Activated T-helper 17 cell treated with anti-CD3 and anti-CD28 coated beads, Interleukin-2, amount 50 U/mL, for 72 hours (primary cell): ENCODE measurements around the gene CSTPP1. TPM values are rescaled to one million over a fixed set of nuclear protein-coding genes. Genes with fewer than 3 reads are reported as not detected.
A peak's percentile ranks its signal among the peaks of the same experiment; 100 is the strongest.

Experiments used
- ATAC-seq: fragments of 150-1000 bp; cut with Tn5 transposase; replicated peaks from 2 replicates; pipeline ENCODE4 v1.10.0; 2021; ENCODE audit warnings: mild to moderate bottlenecking, moderate library complexity
- H3K27ac Mint-ChIP-seq: one replicate; pipeline ENCODE4 v1.8.0; 2022; ENCODE audit warnings: mixed read lengths
- H3K27me3 Mint-ChIP-seq: one replicate; pipeline ENCODE4 v1.8.0; 2022; ENCODE audit warnings: mixed read lengths
- H3K36me3 Mint-ChIP-seq: one replicate; pipeline ENCODE4 v1.8.0; 2022; ENCODE audit warnings: low read depth, mild to moderate bottlenecking, mixed read lengths
- H3K4me1 Mint-ChIP-seq: one replicate; pipeline ENCODE4 v1.8.0; 2022; ENCODE audit warnings: mixed read lengths
- H3K4me3 Mint-ChIP-seq: one replicate; pipeline ENCODE4 v1.8.0; 2022; ENCODE audit warnings: mild to moderate bottlenecking, mixed read lengths
- H3K9me3 Mint-ChIP-seq: one replicate; pipeline ENCODE4 v1.8.0; 2022; ENCODE audit warnings: mixed read lengths
- total RNA-seq, 2 donors: library from RNA; stranded (reverse); gene quantifications; one replicate each; pipeline ENCODE4 v1.2.3, GENCODE V29; 2022

The CSTPP1 gene
- total RNA-seq, 2 donors from 2014 or later: 15.2 to 19.4 TPM

- no peak for ATAC-seq
- no peaks in the 10 kb centered on the region for H3K27me3 Mint-ChIP-seq
- H3K4me1 Mint-ChIP-seq: peaks cover 13% of the 10 kb centered on the region
- no peaks in the 10 kb centered on the region for H3K9me3 Mint-ChIP-seq
- peaks cover 5% of the 10 kb centered on the region for H3K36me3 Mint-ChIP-seq
- peak overlapping the region; percentile 41 for H3K4me3 Mint-ChIP-seq
- peak overlapping the region; percentile 73 for H3K27ac Mint-ChIP-seq
These were observed 218.3 kb downstream of the CSTPP1 start for GRCh38 chr11:47154616-47155570.

GRCh38 chr11:47155879-47156278, 219.3 kb downstream of the CSTPP1 start:
- Mint-ChIP-seq H3K36me3 (peaks cover 5% of the 10 kb centered on the region), H3K9me3 (no peaks in the 10 kb centered on the region), H3K27me3 (no peaks in the 10 kb centered on the region), H3K4me1 (peaks cover 13% of the 10 kb centered on the region), H3K4me3 (no peak overlapping the region), H3K27ac (no peak overlapping the region)
- ATAC-seq: no peak

GRCh38 chr11:47156333-47156732, 219.8 kb downstream of the CSTPP1 start:
- no peaks in the 10 kb centered on the region for H3K27me3 Mint-ChIP-seq
- no peaks in the 10 kb centered on the region for H3K9me3 Mint-ChIP-seq
- no peak overlapping the region for H3K27ac Mint-ChIP-seq
- H3K4me1 Mint-ChIP-seq: peaks cover 13% of the 10 kb centered on the region
- ATAC-seq: no peak
- peaks cover 5% of the 10 kb centered on the region for H3K36me3 Mint-ChIP-seq
- H3K4me3 Mint-ChIP-seq: no peak overlapping the region

GRCh38 chr11:47156951-47157350, 220.4 kb downstream of the CSTPP1 start:
- Mint-ChIP-seq H3K4me1 (peaks cover 13% of the 10 kb centered on the region), H3K27ac (no peak overlapping the region), H3K9me3 (no peaks in the 10 kb centered on the region), H3K27me3 (no peaks in the 10 kb centered on the region), H3K36me3 (peaks cover 6% of the 10 kb centered on the region), H3K4me3 (no peak overlapping the region)
- ATAC-seq: no peak

GRCh38 chr11:47157805-47158204, 221.2 kb downstream of the CSTPP1 start:
- H3K9me3 Mint-ChIP-seq: no peaks in the 10 kb centered on the region
- H3K27ac Mint-ChIP-seq: no peak overlapping the region
- no peak for ATAC-seq
- peaks cover 13% of the 10 kb centered on the region for H3K4me1 Mint-ChIP-seq
- H3K36me3 Mint-ChIP-seq: peaks cover 14% of the 10 kb centered on the region
- no peak overlapping the region for H3K4me3 Mint-ChIP-seq
- no peaks in the 10 kb centered on the region for H3K27me3 Mint-ChIP-seq

- Mint-ChIP-seq H3K36me3 (peaks cover 18% of the 10 kb centered on the region), H3K4me3 (no peak overlapping the region), H3K27ac (no peak overlapping the region), H3K4me1 (peaks cover 13% of the 10 kb centered on the region), H3K27me3 (no peaks in the 10 kb centered on the region), H3K9me3 (no peaks in the 10 kb centered on the region)
- ATAC-seq: no peak
These were observed 221.7 kb downstream of the CSTPP1 start for GRCh38 chr11:47158242-47158641.

GRCh38 chr11:47160753-47161133, 224.2 kb downstream of the CSTPP1 start:
- ATAC-seq: peak; percentile 14
- H3K9me3 Mint-ChIP-seq: no peaks in the 10 kb centered on the region

GRCh38 chr11:47161134-47161854, 224.7 kb downstream of the CSTPP1 start:
- Mint-ChIP-seq H3K36me3 (peaks cover 45% of the 10 kb centered on the region), H3K4me3 (no peak overlapping the region), H3K27me3 (no peaks in the 10 kb centered on the region), H3K4me1 (no peaks in the 10 kb centered on the region), H3K9me3 (no peaks in the 10 kb centered on the region), H3K27ac (no peak overlapping the region)
- peak; percentile 82 for ATAC-seq

More at GRCh38 chr11:47160753-47161133, 224.2 kb downstream of the CSTPP1 start:
- Mint-ChIP-seq H3K27me3 (no peaks in the 10 kb centered on the region), H3K27ac (no peak overlapping the region), H3K4me1 (no peaks in the 10 kb centered on the region), H3K4me3 (no peak overlapping the region), H3K36me3 (peaks cover 39% of the 10 kb centered on the region)

GRCh38 chr11:47161890-47162289, 225.3 kb downstream of the CSTPP1 start:
- peak overlapping the region; percentile 48 for H3K27ac Mint-ChIP-seq
- peaks cover 51% of the 10 kb centered on the region for H3K36me3 Mint-ChIP-seq
- H3K27me3 Mint-ChIP-seq: no peaks in the 10 kb centered on the region
- H3K9me3 Mint-ChIP-seq: no peaks in the 10 kb centered on the region
- no peak overlapping the region for H3K4me3 Mint-ChIP-seq
- no peak for ATAC-seq
- no peaks in the 10 kb centered on the region for H3K4me1 Mint-ChIP-seq

GRCh38 chr11:47162426-47162825, 225.9 kb downstream of the CSTPP1 start:
- no peaks in the 10 kb centered on the region for H3K27me3 Mint-ChIP-seq
- peak overlapping the region; percentile 48 for H3K27ac Mint-ChIP-seq
- H3K4me3 Mint-ChIP-seq: no peak overlapping the region
- peaks cover 56% of the 10 kb centered on the region for H3K36me3 Mint-ChIP-seq
- no peaks in the 10 kb centered on the region for H3K9me3 Mint-ChIP-seq
- H3K4me1 Mint-ChIP-seq: no peaks in the 10 kb centered on the region
- no peak for ATAC-seq

GRCh38 chr11:47163193-47163592, 226.6 kb downstream of the CSTPP1 start:
- Mint-ChIP-seq H3K9me3 (no peaks in the 10 kb centered on the region), H3K36me3 (peaks cover 63% of the 10 kb centered on the region), H3K27me3 (no peaks in the 10 kb centered on the region), H3K4me1 (no peaks in the 10 kb centered on the region), H3K27ac (no peak overlapping the region), H3K4me3 (no peak overlapping the region)
- ATAC-seq: no peak

GRCh38 chr11:47163898-47164297, 227.3 kb downstream of the CSTPP1 start:
- no peak for ATAC-seq
- Mint-ChIP-seq H3K27me3 (no peaks in the 10 kb centered on the region), H3K27ac (no peak overlapping the region), H3K4me1 (no peaks in the 10 kb centered on the region), H3K36me3 (peaks cover 66% of the 10 kb centered on the region), H3K4me3 (no peak overlapping the region), H3K9me3 (no peaks in the 10 kb centered on the region)

GRCh38 chr11:47164321-47164720, 227.8 kb downstream of the CSTPP1 start:
- no peak for ATAC-seq
- Mint-ChIP-seq H3K4me1 (no peaks in the 10 kb centered on the region), H3K27ac (no peak overlapping the region), H3K4me3 (no peak overlapping the region), H3K27me3 (no peaks in the 10 kb centered on the region), H3K9me3 (no peaks in the 10 kb centered on the region), H3K36me3 (peaks cover 70% of the 10 kb centered on the region)

- Mint-ChIP-seq H3K4me3 (no peak overlapping the region), H3K27ac (no peak overlapping the region), H3K27me3 (no peaks in the 10 kb centered on the region), H3K4me1 (no peaks in the 10 kb centered on the region), H3K36me3 (peaks cover 80% of the 10 kb centered on the region), H3K9me3 (no peaks in the 10 kb centered on the region)
- no peak for ATAC-seq
These were observed 228.8 kb downstream of the CSTPP1 start for GRCh38 chr11:47165253-47165840.
